ENCODE data around the gene DPP6.

DNA sequence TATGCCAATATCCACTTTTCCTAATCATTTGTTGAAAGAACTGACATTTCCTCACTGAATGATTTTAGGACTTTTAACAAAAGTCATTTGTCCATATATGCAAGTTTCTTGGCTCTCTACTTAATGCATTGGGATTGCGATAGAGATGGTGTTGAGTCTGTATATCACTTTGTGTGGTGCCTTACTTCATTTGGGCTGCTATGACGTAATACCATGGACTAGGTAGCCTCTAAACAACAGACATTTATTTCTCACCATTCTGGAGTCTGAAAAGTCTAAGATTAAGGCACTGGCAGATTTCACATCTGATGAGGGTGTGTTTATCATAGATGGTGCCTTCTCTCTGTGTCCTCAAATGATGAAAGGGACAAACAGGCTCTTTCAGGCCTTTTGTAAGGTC, 342.6 kb downstream of the DPP6 start:
- TF ChIP-seq, protein P1, sequence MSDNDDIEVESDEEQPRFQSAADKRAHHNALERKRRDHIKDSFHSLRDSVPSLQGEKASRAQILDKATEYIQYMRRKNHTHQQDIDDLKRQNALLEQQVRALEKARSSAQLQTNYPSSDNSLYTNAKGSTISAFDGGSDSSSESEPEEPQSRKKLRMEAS (IDR thresholded peaks at IDR 0.05), result no peak
- TF ChIP-seq, protein P2, sequence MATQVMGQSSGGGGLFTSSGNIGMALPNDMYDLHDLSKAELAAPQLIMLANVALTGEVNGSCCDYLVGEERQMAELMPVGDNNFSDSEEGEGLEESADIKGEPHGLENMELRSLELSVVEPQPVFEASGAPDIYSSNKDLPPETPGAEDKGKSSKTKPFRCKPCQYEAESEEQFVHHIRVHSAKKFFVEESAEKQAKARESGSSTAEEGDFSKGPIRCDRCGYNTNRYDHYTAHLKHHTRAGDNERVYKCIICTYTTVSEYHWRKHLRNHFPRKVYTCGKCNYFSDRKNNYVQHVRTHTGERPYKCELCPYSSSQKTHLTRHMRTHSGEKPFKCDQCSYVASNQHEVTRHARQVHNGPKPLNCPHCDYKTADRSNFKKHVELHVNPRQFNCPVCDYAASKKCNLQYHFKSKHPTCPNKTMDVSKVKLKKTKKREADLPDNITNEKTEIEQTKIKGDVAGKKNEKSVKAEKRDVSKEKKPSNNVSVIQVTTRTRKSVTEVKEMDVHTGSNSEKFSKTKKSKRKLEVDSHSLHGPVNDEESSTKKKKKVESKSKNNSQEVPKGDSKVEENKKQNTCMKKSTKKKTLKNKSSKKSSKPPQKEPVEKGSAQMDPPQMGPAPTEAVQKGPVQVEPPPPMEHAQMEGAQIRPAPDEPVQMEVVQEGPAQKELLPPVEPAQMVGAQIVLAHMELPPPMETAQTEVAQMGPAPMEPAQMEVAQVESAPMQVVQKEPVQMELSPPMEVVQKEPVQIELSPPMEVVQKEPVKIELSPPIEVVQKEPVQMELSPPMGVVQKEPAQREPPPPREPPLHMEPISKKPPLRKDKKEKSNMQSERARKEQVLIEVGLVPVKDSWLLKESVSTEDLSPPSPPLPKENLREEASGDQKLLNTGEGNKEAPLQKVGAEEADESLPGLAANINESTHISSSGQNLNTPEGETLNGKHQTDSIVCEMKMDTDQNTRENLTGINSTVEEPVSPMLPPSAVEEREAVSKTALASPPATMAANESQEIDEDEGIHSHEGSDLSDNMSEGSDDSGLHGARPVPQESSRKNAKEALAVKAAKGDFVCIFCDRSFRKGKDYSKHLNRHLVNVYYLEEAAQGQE (IDR thresholded peaks at IDR 0.05; ENCODE audit: low read depth), result no peak

Data from Ishikawa (cell line).